ENCODE data around the gene SLK. TPM values are rescaled to one million over a fixed set of nuclear protein-coding genes. Genes with fewer than 3 reads are reported as not detected.

SLK gene
- total RNA-seq (2022; extraction: Qiagen RNA extraction; ENCODE audit: low read depth): 24.4 to 37.3 TPM (median 30.4 TPM) in 5 replicates

DNA sequence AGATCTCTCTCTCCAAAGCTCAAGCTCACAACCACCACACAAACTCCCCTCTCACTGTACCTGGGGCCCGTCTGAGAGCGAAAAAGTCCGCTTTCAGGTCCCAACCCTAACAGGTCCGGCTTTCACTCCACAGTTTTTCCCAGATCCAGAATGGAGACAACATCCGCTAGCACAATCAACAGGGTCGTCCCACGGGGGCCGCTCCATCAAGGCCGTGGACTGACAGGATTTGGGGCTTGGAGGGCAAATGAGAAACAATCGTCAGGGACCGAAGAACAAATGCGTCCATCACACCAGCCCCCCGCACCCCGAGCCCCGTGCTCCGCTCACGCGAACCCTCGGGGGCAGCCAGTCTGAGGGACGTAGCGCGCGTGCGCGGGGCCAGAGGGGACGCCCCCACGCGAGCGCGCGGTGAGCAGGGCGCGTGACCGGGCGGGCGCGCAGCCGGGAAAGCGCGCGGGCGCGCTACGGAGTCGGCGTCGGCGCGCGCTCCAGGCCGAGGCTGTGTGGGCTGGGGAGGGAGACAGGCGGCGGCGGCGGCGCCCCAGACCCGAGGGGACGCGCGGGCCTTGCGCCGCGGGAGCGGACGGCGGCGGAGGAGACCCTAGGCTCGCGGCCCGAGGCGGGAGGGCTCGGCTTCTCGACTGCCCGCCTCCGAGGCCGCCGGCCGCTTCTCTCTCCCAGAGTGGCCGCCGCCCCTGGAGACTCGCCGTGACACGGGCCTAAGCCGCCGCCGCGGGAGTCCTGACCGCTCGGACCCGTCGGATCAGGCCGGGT, at the start of gene SLK:
Gene SLK (plus strand): TSS at position 470 of the 777 bp plus-strand sequence. CDS start 606 bp downstream, outside the sequence.

GRCh38 chr10:103918053-103918846, 48.7 kb upstream of the SLK start, which contains the start of gene STN1:
Gene STN1, minus strand, starts transcription at chr10:103918184. Its CDS starts 590 bp downstream, at chr10:103917594.

Other genes with a start within 250 kb of the SLK start
- 1.3 to 2.3 TPM (median 1.9 TPM) in 5 replicates for gene SH3PXD2A, start 111.6 kb upstream of the SLK start, total RNA-seq (2022; extraction: Qiagen RNA extraction; ENCODE audit: low read depth)
- 18.1 to 21.4 TPM (median 18.9 TPM) in 5 replicates for gene STN1, start 49.0 kb upstream of the SLK start, total RNA-seq (2022; extraction: Qiagen RNA extraction; ENCODE audit: low read depth)
- 2.0 to 2.8 TPM (median 2.3 TPM) in 5 replicates for gene COL17A1, start 118.7 kb downstream of the SLK start, total RNA-seq (2022; extraction: Qiagen RNA extraction; ENCODE audit: low read depth)
- 9.6 to 19.3 TPM (median 15.9 TPM) in 5 replicates for gene SFR1, start 155.0 kb downstream of the SLK start, total RNA-seq (2022; extraction: Qiagen RNA extraction; ENCODE audit: low read depth)

Measured in A549 treated with RU486 at 1 μM for 4 hours (cell line).